HCT116 (cell line): Measurements from ENCODE around the gene AGFG2. TPM values are rescaled to one million over a fixed set of nuclear protein-coding genes. Genes with fewer than 3 reads are reported as not detected.

Source experiments
- ATAC-seq: fragments of 200-7000 bp; cut with Tn5 transposase; 2 replicates; pipeline ENCODE4 v1.9.1; 2020; ENCODE audit warnings: mild to moderate bottlenecking, moderate library complexity
- BruUV-seq: library from RNA; stranded (reverse); fragments of 400-500 nt; replicated peaks from 2 replicates; lab custom pipeline; 2021; lab: Mats Ljungman, UMichigan
- CTCF ChIA-PET: fragments of 300-600 bp; sonication (Branson Sonifier 250); formaldehyde crosslinking; loops from one replicate; lab custom pipeline; 2021; ENCODE audit warnings: antibody characterized with exemption; lab: Charles Lee
- POLR2A ChIA-PET: fragments of 300-600, 350-600 bp; sonication (Branson Sonifier 250); formaldehyde crosslinking; loops from one replicate; lab custom pipeline; 2021; ENCODE audit warnings: antibody characterized with exemption; lab: Charles Lee
- RAD21 ChIA-PET, 2 experiments: fragments of 300-600 bp; sonication (Branson Sonifier 250); formaldehyde crosslinking; loops; one replicate each; lab custom pipeline; 2023; ENCODE audit warnings: low total read pairs in 2 of 2; ENCODE audit not compliant: uncharacterized antibody in 2 of 2, unreplicated experiment in 2 of 2, low non-redundant PET in 1 of 2; lab: Charles Lee
- DNase-seq: peaks from one replicate; pipeline ENCODE4 v3.0.0-alpha.2; 2010; ENCODE audit warnings: low read depth, low spot score
- H2AFZ ChIP-seq: fragments of 200-600 bp; shearing (Covaris generic), sonication (generic); 2 replicates; pipeline ENCODE4 v1.6.1; 2017; ENCODE audit warnings: low read depth, mixed run types, mixed read lengths, antibody characterized with exemption, low read length; ENCODE audit not compliant: poor library complexity, severe bottlenecking
- H3K27ac ChIP-seq: 2 replicates; pipeline ENCODE4 v1.5.1; 2012; ENCODE audit warnings: low read depth, low read length
- H3K27me3 ChIP-seq: fragments of 200-600 bp; sonication (generic); 2 replicates; pipeline ENCODE4 v1.6.1; 2016; ENCODE audit warnings: mixed run types, low read length, mixed read lengths; ENCODE audit not compliant: insufficient read depth
- H3K36me3 ChIP-seq, 2 experiments: fragments of 200-500 bp in 1 of 2; fragments of 200-600 bp in 1 of 2; sonication (Bioruptor generic) in 1 of 2; sonication (generic) in 1 of 2; 2 replicates each; pipeline versions ENCODE4 v1.5.1 to v1.6.1; 2014 to 2016; ENCODE audit warnings: low read length in 2 of 2, inconsistent platforms in 1 of 2, mixed read lengths in 1 of 2, mixed run types in 1 of 2; ENCODE audit not compliant: insufficient read depth in 2 of 2, control insufficient read depth in 1 of 2
- H3K4me1 ChIP-seq, 2 experiments: fragments of 200-600 bp in 1 of 2; sonication (generic) in 1 of 2; 2 replicates each; pipeline versions ENCODE4 v1.5.1 to v1.6.1; 2012 to 2017; ENCODE audit warnings: low read length in 2 of 2, inconsistent platforms in 1 of 2, mild to moderate bottlenecking in 1 of 2, mixed read lengths in 1 of 2, mixed run types in 1 of 2, moderate library complexity in 1 of 2; ENCODE audit not compliant: insufficient read depth in 2 of 2, control insufficient read depth in 1 of 2
- H3K4me2 ChIP-seq: fragments of 200-600 bp; sonication (generic); 2 replicates; pipeline ENCODE4 v1.6.1; 2017; ENCODE audit warnings: mixed run types, low read length, mixed read lengths
- H3K4me3 ChIP-seq, 2 experiments: fragments of 200-600 bp in 1 of 2; sonication (generic) in 1 of 2; replicated peaks in 1 of 2; 2 replicates each; pipeline ENCODE4 v1.5.1; 2011 to 2016; ENCODE audit warnings: low read length in 2 of 2, control low read depth in 1 of 2, low read depth in 1 of 2, mild to moderate bottlenecking in 1 of 2, mixed read lengths in 1 of 2, mixed run types in 1 of 2
- H3K79me2 ChIP-seq: fragments of 200-600 bp; sonication (generic); 2 replicates; pipeline ENCODE4 v1.6.1; 2017; ENCODE audit warnings: mild to moderate bottlenecking, mixed run types, low read length, moderate library complexity, mixed read lengths; ENCODE audit not compliant: insufficient read depth
- H3K9ac ChIP-seq: fragments of 200-600 bp; sonication (generic); 2 replicates; pipeline ENCODE4 v1.6.1; 2016; ENCODE audit warnings: low read length, mixed read lengths
- H3K9me2 ChIP-seq: fragments of 200-600 bp; sonication (generic), shearing (Covaris generic); 2 replicates; pipeline ENCODE4 v1.6.1; 2017; ENCODE audit warnings: mixed run types, mild to moderate bottlenecking, moderate library complexity; ENCODE audit not compliant: insufficient read depth
- H3K9me3 ChIP-seq, 2 experiments: fragments of 200-500 bp in 1 of 2; fragments of 200-600 bp in 1 of 2; sonication (Bioruptor generic) in 1 of 2; sonication (generic) in 1 of 2; 2 replicates each; pipeline ENCODE4 v1.6.1; 2014 to 2017; ENCODE audit warnings: low read length in 2 of 2, mixed read lengths in 2 of 2, inconsistent platforms in 1 of 2, low read depth in 1 of 2, mild to moderate bottlenecking in 1 of 2, mixed run types in 1 of 2, moderate library complexity in 1 of 2; ENCODE audit not compliant: control insufficient read depth in 1 of 2, insufficient read depth in 1 of 2
- H4K20me1 ChIP-seq: fragments of 200-600 bp; sonication (generic), shearing (Covaris generic); 2 replicates; pipeline ENCODE4 v1.6.1; 2017; ENCODE audit warnings: mixed run types, mild to moderate bottlenecking, moderate library complexity; ENCODE audit not compliant: insufficient read depth
- ATF3 ChIP-seq: IDR thresholded peaks from 2 replicates; pipeline ENCODE4 v1.6.1; 2012
- CBX3 ChIP-seq: IDR thresholded peaks from 2 replicates; pipeline ENCODE4 v1.6.1; 2012; ENCODE audit warnings: low read depth
- CTCF ChIP-seq, 3 experiments: fragments of 200-600 bp in 1 of 3; sonication (generic) in 1 of 3; IDR thresholded peaks in 2 of 3; conservative IDR thresholded peaks in 1 of 3; 2 replicates each; pipeline ENCODE4 v1.5.1; 2012 to 2017; ENCODE audit warnings: low read depth in 2 of 3, low read length in 2 of 3, antibody characterized with exemption in 1 of 3, borderline replicate concordance in 1 of 3, control low read depth in 1 of 3, mild to moderate bottlenecking in 1 of 3, mixed read lengths in 1 of 3, mixed run types in 1 of 3, moderate library complexity in 1 of 3; ENCODE audit not compliant: insufficient read depth in 1 of 3
- ELF1 ChIP-seq: IDR thresholded peaks from 2 replicates; pipeline ENCODE4 v1.6.1; 2012; ENCODE audit warnings: low read depth, borderline replicate concordance
- MAX ChIP-seq: IDR thresholded peaks from 2 replicates; pipeline ENCODE4 v1.6.1; 2012
- POLR2AphosphoS5 ChIP-seq: IDR thresholded peaks from 2 replicates; pipeline ENCODE4 v1.6.1; 2011; ENCODE audit warnings: mild to moderate bottlenecking, low read depth, low read length, moderate library complexity
- RAD21 ChIP-seq: IDR thresholded peaks from 2 replicates; pipeline ENCODE4 v1.6.1; 2012; ENCODE audit warnings: low read depth, mild to moderate bottlenecking
- SRF ChIP-seq: IDR thresholded peaks from 2 replicates; pipeline ENCODE4 v1.6.1; 2012; ENCODE audit warnings: low read depth
- TCF7L2 ChIP-seq: IDR thresholded peaks from 2 replicates; pipeline ENCODE4 v1.7.0; 2011; ENCODE audit warnings: borderline replicate concordance, inconsistent platforms; ENCODE audit not compliant: insufficient read depth, insufficient read length; ENCODE audit errors: extremely low read depth
- ZNF274 ChIP-seq: fragments of 200-500 bp; sonication (Bioruptor generic); IDR thresholded peaks from 2 replicates; pipeline ENCODE4 v1.6.1; 2014; ENCODE audit warnings: mild to moderate bottlenecking, low read depth, low read length, inconsistent platforms
- intact Hi-C: fragments of 100-400 bp; cut with micrococcal nuclease; formaldehyde crosslinking; loops from 2 replicates; pipeline ENCODE4 v1.10.0; 2022
- total RNA-seq: library from RNA; stranded (reverse); gene quantifications from one replicate; pipeline ENCODE4 v1.2.1, GENCODE V29; 2021; ENCODE audit not compliant: unreplicated experiment

AGFG2 gene
- total RNA-seq, 1 experiment from 2014 or later = 14.0 TPM

- H4K20me1 ChIP-seq = no peaks in the 10 kb centered on the region
- intact Hi-C loops = no loop called here
- H3K36me3 ChIP-seq = peaks cover 0 to 2% of the 10 kb centered on the region in 2 experiments; a peak in 1 of 4 replicates
- no peaks in the 10 kb centered on the region for H3K79me2 ChIP-seq
- peaks cover 11 to 15% of the 10 kb centered on the region in 2 experiments for H3K4me1 ChIP-seq
- no peak overlapping the region for H2AFZ ChIP-seq
- DNase-seq (no peak), ATAC-seq (no peak)
- H3K27me3 ChIP-seq = no peaks in the 10 kb centered on the region
- no peak overlapping the region for H3K27ac ChIP-seq
- no peak for TF ChIP-seq POLR2AphosphoS5
- TF ChIP-seq ZNF274 = no peak
- TF ChIP-seq CBX3 = no peak
- TF ChIP-seq CTCF (IDR thresholded peaks at IDR 0.05 in 2 of 3, conservative IDR thresholded peaks at IDR 0.05 in 1 of 3; ENCODE audit: borderline replicate concordance in 1 of 3, insufficient read depth in 1 of 3, low read depth in 2 of 3, low read length in 2 of 3) = no peak
- no peak for TF ChIP-seq MAX
- no peak for TF ChIP-seq ATF3
- no peaks in the 10 kb centered on the region for H3K9me3 ChIP-seq
- BruUV-seq = no TSS peak
- H3K4me3 ChIP-seq = no peak overlapping the region
- H3K9ac ChIP-seq = no peak overlapping the region
- RAD21 ChIA-PET = no interaction called here
- CTCF ChIA-PET = no interaction called here
- POLR2A ChIA-PET = no interaction called here
- H3K9me2 ChIP-seq = no peaks in the 10 kb centered on the region
- H3K4me2 ChIP-seq = no peak overlapping the region
These were observed 13.5 kb downstream of the AGFG2 start for GRCh38 chr7:100552532-100552931.

GRCh38 chr7:100553032-100553431 lies 14.0 kb downstream of the AGFG2 start:
- no peak for DNase-seq
- CTCF ChIA-PET = no interaction called here
- no peak for ATAC-seq
- no peak overlapping the region for H3K4me2 ChIP-seq
- H3K4me1 ChIP-seq = peaks cover 6 to 10% of the 10 kb centered on the region in 2 experiments
- H3K9me3 ChIP-seq = no peaks in the 10 kb centered on the region
- no peaks in the 10 kb centered on the region for H3K27me3 ChIP-seq
- intact Hi-C loops = no loop called here
- H3K9ac ChIP-seq = no peak overlapping the region
- H3K36me3 ChIP-seq = peaks cover 0 to 2% of the 10 kb centered on the region in 2 experiments; a peak in 1 of 4 replicates
- no peak overlapping the region for H3K27ac ChIP-seq
- no peaks in the 10 kb centered on the region for H3K9me2 ChIP-seq
- RAD21 ChIA-PET = no interaction called here
- no peaks in the 10 kb centered on the region for H4K20me1 ChIP-seq
- H3K79me2 ChIP-seq = no peaks in the 10 kb centered on the region
- BruUV-seq = no TSS peak
- TF ChIP-seq RAD21 (no peak), SRF (no peak), TCF7L2 (no peak), ELF1 (no peak)
- POLR2A ChIA-PET = no interaction called here
- H3K4me3 ChIP-seq = no peak overlapping the region
- H2AFZ ChIP-seq = no peak overlapping the region
